PC-3 (cell line): ENCODE data around the gene CNGA1. TPM values are rescaled to one million over a fixed set of nuclear protein-coding genes. Genes with fewer than 3 reads are reported as not detected.
A peak's percentile ranks its signal among the peaks of the same experiment; 100 is the strongest.

ENCODE experiments used
- ATAC-seq: fragments of 200-7000 bp; cut with Tn5 transposase; 2 replicates; pipeline ENCODE4 v1.9.1; 2020; ENCODE audit warnings: mild to moderate bottlenecking, moderate library complexity
- BruUV-seq: library from RNA; stranded (reverse); fragments of 400-500 nt; replicated peaks from 2 replicates; lab custom pipeline; 2021; lab: Mats Ljungman, UMichigan
- CTCF ChIA-PET: fragments of 300-600 bp; sonication (Branson Sonifier 250); formaldehyde crosslinking; loops from one replicate; lab custom pipeline; 2022; ENCODE audit warnings: antibody characterized with exemption; lab: Charles Lee
- POLR2A ChIA-PET: fragments of 300-600 bp; sonication (Branson Sonifier 250); formaldehyde crosslinking; loops from one replicate; lab custom pipeline; 2022; ENCODE audit warnings: antibody characterized with exemption; ENCODE audit not compliant: unreplicated experiment; lab: Charles Lee
- DNase-seq: peaks from one replicate; pipeline ENCODE4 v3.0.0-alpha.2; 2015
- H2AFZ ChIP-seq: fragments of 300-600 bp; sonication (generic); 2 replicates; pipeline ENCODE4 v1.6.0; 2016; ENCODE audit warnings: antibody characterized with exemption, low read length
- H3F3A ChIP-seq: fragments of 300-600 bp; sonication (generic); one replicate; pipeline ENCODE4 v1.6.0; 2017; ENCODE audit warnings: antibody characterized with exemption, low read length, control low read depth, mild to moderate bottlenecking; ENCODE audit not compliant: unreplicated experiment
- H3K27ac ChIP-seq: fragments of 300-600 bp; sonication (generic); 2 replicates; pipeline ENCODE4 v1.5.1; 2016; ENCODE audit warnings: mild to moderate bottlenecking, low read length
- H3K27me3 ChIP-seq: fragments of 300-600 bp; sonication (generic); 2 replicates; pipeline ENCODE4 v1.6.1; 2016; ENCODE audit warnings: low read length, mixed read lengths
- H3K36me3 ChIP-seq: fragments of 300-600 bp; sonication (generic); 2 replicates; pipeline ENCODE4 v1.6.1; 2016; ENCODE audit warnings: low read depth, mixed run types, low read length, mixed read lengths
- H3K4me1 ChIP-seq: fragments of 300-600 bp; sonication (generic); 2 replicates; pipeline ENCODE4 v1.5.1; 2016; ENCODE audit warnings: low read length; ENCODE audit not compliant: insufficient read depth
- H3K4me2 ChIP-seq: fragments of 300-600 bp; sonication (generic); 2 replicates; pipeline ENCODE4 v1.6.0; 2016; ENCODE audit warnings: low read length
- H3K4me3 ChIP-seq: fragments of 300-600 bp; sonication (generic); 2 replicates; pipeline ENCODE4 v1.5.1; 2016; ENCODE audit warnings: mild to moderate bottlenecking, low read length, mixed read lengths
- H3K79me2 ChIP-seq: fragments of 300-600 bp; sonication (generic); 2 replicates; pipeline ENCODE4 v1.6.1; 2017; ENCODE audit warnings: low read length, mixed read lengths
- H3K9ac ChIP-seq: fragments of 300-600 bp; sonication (generic); 2 replicates; pipeline ENCODE4 v1.6.0; 2016; ENCODE audit warnings: mild to moderate bottlenecking, low read length
- H3K9me2 ChIP-seq: fragments of 300-600 bp; sonication (generic); replicated peaks from 2 replicates; pipeline ENCODE4 v1.6.1; 2016; ENCODE audit warnings: mixed run types, low read length, mixed read lengths
- H3K9me3 ChIP-seq: fragments of 300-600 bp; sonication (generic); 2 replicates; pipeline ENCODE4 v1.6.1; 2016; ENCODE audit warnings: low read length, mixed read lengths
- H4K20me1 ChIP-seq: fragments of 300-600 bp; sonication (generic); 2 replicates; pipeline ENCODE4 v1.6.1; 2016; ENCODE audit warnings: low read length, mixed read lengths
- CTCF ChIP-seq: fragments of 300-600 bp; sonication (generic); conservative IDR thresholded peaks from 2 replicates; pipeline ENCODE4 v1.5.1; 2017; ENCODE audit warnings: antibody characterized with exemption, low read depth, mild to moderate bottlenecking, low read length
- EZH2 ChIP-seq: fragments of 300-600 bp; sonication (generic); IDR thresholded peaks from one replicate; pipeline ENCODE4 v1.6.1; 2017; ENCODE audit warnings: antibody characterized with exemption, mild to moderate bottlenecking, low read length; ENCODE audit not compliant: unreplicated experiment
- EZH2phosphoT487 ChIP-seq: fragments of 300-600 bp; sonication (generic); IDR thresholded peaks from 2 replicates; pipeline ENCODE4 v1.6.1; 2018; ENCODE audit warnings: mild to moderate bottlenecking, antibody characterized with exemption, low read length, borderline replicate concordance
- intact Hi-C: fragments of 100-400 bp; cut with micrococcal nuclease; formaldehyde crosslinking; loops from 2 replicates; pipeline ENCODE4 v1.9.0; 2023
- total RNA-seq: library from RNA; depleted of rRNA; stranded (reverse); fragments of >200 nt; gene quantifications from 2 replicates; pipeline ENCODE4 v1.2.3, GENCODE V29; 2014

Gene CNGA1
- total RNA-seq, 1 experiment from 2014 or later, result 1.1 TPM

- DNase-seq (no peak), ATAC-seq (no peak)
- Histone ChIP-seq H3K27me3 (no peaks in the 10 kb centered on the region), H3K36me3 (peaks cover 18% of the 10 kb centered on the region), H3K4me3 (no peak overlapping the region), H3K79me2 (no peaks in the 10 kb centered on the region), H3K9ac (no peak overlapping the region), H2AFZ (no peak overlapping the region), H3K9me2 (no peaks in the 10 kb centered on the region), H3K27ac (no peak overlapping the region), H4K20me1 (no peaks in the 10 kb centered on the region), H3F3A (no peaks in the 10 kb centered on the region), H3K4me2 (0 out of 2 replicates have a peak overlapping the region, but pooled peaks have one; percentile 5), H3K9me3 (no peaks in the 10 kb centered on the region), H3K4me1 (peaks cover 11% of the 10 kb centered on the region)
- no TSS peak for BruUV-seq
- POLR2A ChIA-PET, result interaction anchor here (0.5 kb wide), 2 partner anchors 9 to 157 kb away, joined by 3 to 4 read pairs; no protein-coding TSS in a partner anchor
- TF ChIP-seq CTCF (no peak), EZH2phosphoT487 (no peak)
- CTCF ChIA-PET, result no interaction called here
- intact Hi-C loops, result loop anchor here (2.0 kb wide), 1 partner anchor 54 kb away; no protein-coding TSS in a partner anchor
Measured at GRCh38 chr4:48032721-48033120, 16.2 kb upstream of the CNGA1 start.

GRCh38 chr4:48031802-48032525, 15.5 kb upstream of the CNGA1 start:
- TF ChIP-seq EZH2phosphoT487 (no peak), CTCF (no peak), EZH2 (no peak)
- no peak for ATAC-seq
- H3K27me3 ChIP-seq, result no peaks in the 10 kb centered on the region
- no peaks in the 10 kb centered on the region for H3K9me3 ChIP-seq
- no peaks in the 10 kb centered on the region for H3K9me2 ChIP-seq
- intact Hi-C loops, result loop anchor here (2.0 kb wide), 1 partner anchor 55 kb away; no protein-coding TSS in a partner anchor
- ChIA-PET POLR2A (interaction anchor here (0.5 kb wide), 1 partner anchor 156 kb away, joined by 3 read pairs; no protein-coding TSS in a partner anchor), CTCF (interaction anchor here (0.5 kb wide), 1 partner anchor 17 kb away, joined by 3 read pairs; no protein-coding TSS in a partner anchor)
- no peaks in the 10 kb centered on the region for H3K79me2 ChIP-seq
- no peak overlapping the region for H3K27ac ChIP-seq
- BruUV-seq, result no TSS peak
- DNase-seq, result no peak
- H2AFZ ChIP-seq, result no peak overlapping the region
- H3K36me3 ChIP-seq, result peaks cover 24% of the 10 kb centered on the region
- no peak overlapping the region for H3K9ac ChIP-seq
- H3F3A ChIP-seq, result no peaks in the 10 kb centered on the region
- H4K20me1 ChIP-seq, result no peaks in the 10 kb centered on the region
- peaks cover 11% of the 10 kb centered on the region for H3K4me1 ChIP-seq
- H3K4me3 ChIP-seq, result no peak overlapping the region
- H3K4me2 ChIP-seq, result 0 out of 2 replicates have a peak overlapping the region, but pooled peaks have one; percentile 5

GRCh38 chr4:48030470-48030869, 14.0 kb upstream of the CNGA1 start:
- Histone ChIP-seq H3K36me3 (peaks cover 30% of the 10 kb centered on the region), H3F3A (no peaks in the 10 kb centered on the region), H3K27me3 (no peaks in the 10 kb centered on the region), H3K27ac (no peak overlapping the region), H3K4me3 (no peak overlapping the region), H3K9me3 (no peaks in the 10 kb centered on the region), H3K4me1 (peaks cover 11% of the 10 kb centered on the region), H2AFZ (no peak overlapping the region), H3K79me2 (no peaks in the 10 kb centered on the region), H3K9me2 (no peaks in the 10 kb centered on the region), H3K9ac (no peak overlapping the region), H3K4me2 (no peak overlapping the region), H4K20me1 (no peaks in the 10 kb centered on the region)
- ATAC-seq (no peak), DNase-seq (no peak)
- no peak for TF ChIP-seq EZH2
- ChIA-PET POLR2A (no interaction called here), CTCF (no interaction called here)
- intact Hi-C loops, result no loop called here
- no TSS peak for BruUV-seq
